GM21360 (cell line): ENCODE results near the gene PRLH.

Experiments used
- ATAC-seq: cut with Tn5 transposase; IDR thresholded peaks from one replicate; pipeline ENCODE4 v1.9.1; 2021; ENCODE audit warnings: mild to moderate bottlenecking, moderate library complexity; ENCODE audit not compliant: unreplicated experiment

Gene PRLH

DNA sequence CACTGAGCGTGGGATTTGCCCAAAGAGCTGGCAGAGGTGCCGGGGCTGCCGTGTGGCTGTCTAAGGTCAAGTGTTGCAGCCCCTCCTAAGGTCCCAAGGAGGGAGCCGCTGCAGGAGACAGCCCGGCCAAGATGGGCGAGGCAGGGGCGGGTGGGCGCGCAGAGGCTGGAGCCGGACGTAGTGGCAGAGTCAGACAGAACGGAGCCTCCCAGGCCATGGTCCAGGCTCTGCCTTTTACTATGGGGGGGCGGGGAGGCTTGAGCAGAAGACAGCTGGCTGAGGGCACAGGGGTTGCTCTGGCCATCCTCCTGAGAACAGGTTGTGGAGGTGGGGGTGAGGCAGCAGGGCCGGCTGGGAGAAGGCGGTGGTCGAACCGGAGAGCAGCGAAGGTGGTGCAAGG, 27.5 kb upstream of the PRLH start:
- ATAC-seq = no peak

DNA sequence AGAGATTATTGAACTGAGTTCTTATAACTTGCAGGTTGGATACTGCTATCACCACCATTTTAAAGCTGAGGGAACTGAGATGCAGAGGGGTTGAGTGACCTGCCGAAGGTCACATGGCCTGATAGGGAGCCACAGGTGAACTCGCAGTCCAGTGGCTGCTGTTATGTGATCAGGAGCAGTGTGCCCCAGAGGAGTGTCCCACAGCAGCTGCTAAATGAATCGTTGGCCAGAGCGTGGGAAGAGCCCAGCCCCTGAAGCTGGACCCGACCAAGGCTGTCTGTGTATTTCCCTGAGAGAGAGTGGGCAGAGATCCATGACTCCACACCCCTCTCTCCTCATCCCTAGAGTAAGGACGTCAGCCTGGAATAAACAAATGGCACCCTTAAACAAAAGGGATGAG, 26.7 kb upstream of the PRLH start:
- ATAC-seq = no peak

DNA sequence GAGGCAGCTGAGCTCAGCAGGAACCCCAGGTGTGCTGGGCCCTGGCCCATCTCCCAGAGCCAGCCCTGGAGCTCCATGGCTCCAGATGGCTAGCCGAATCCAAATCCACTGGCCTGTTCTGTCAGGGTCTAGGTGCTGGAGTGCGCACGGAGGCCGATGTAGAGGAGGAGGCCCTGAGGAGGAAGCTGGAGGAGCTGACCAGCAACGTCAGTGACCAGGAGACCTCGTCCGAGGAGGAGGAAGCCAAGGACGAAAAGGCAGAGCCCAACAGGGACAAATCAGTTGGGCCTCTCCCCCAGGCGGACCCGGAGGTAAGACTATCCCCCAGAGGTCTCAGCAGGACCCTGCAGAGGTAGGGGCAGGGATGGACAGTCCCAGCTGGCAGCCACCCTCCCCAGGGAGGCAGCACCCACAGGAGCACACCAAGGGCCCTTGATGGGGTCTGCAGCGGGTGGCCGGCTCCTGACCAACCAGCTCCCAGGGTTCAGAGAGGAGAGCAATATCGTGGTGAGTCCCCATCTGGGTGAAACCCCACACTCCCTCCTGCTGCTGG, 26.1 kb upstream of the PRLH start:
- no peak for ATAC-seq

DNA sequence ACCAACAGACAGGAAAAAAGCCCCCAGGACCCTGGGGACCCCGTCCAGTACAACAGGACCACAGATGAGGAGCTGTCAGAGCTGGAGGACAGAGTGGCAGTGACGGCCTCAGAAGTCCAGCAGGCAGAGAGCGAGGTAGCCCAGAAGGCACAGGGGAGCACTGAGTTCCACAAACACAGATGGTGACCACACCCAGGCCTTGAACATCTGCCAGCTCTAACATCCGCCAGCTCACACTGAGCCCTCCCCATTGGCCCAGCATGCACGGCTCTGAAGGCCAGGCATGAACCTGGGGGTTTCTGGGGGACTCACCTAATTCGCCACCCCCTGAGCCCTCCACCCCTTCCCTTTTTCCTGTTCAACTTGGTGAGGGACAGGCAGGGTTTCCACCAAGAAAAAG, 25.6 kb upstream of the PRLH start:
- no peak for ATAC-seq

DNA sequence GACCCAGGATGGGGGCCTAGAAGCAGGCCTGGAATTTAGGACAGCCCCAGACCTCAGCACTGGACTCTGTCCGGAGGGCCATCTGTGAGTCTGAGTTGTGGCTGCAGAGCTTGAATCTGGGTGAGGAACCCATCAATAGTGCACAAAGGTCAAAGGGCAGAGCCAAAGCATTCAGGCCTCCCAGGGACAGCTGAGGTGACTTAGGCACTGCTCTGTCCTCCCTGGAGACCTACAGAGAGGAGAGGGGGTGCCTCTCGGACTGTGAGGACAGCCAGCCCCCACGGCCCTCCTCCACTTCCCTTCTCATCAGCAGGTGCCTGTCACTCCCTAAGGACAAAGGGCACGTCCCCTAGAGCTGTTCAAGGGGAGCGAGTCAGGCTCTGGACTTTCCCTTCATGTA, 25.1 kb upstream of the PRLH start:
- ATAC-seq = no peak

DNA sequence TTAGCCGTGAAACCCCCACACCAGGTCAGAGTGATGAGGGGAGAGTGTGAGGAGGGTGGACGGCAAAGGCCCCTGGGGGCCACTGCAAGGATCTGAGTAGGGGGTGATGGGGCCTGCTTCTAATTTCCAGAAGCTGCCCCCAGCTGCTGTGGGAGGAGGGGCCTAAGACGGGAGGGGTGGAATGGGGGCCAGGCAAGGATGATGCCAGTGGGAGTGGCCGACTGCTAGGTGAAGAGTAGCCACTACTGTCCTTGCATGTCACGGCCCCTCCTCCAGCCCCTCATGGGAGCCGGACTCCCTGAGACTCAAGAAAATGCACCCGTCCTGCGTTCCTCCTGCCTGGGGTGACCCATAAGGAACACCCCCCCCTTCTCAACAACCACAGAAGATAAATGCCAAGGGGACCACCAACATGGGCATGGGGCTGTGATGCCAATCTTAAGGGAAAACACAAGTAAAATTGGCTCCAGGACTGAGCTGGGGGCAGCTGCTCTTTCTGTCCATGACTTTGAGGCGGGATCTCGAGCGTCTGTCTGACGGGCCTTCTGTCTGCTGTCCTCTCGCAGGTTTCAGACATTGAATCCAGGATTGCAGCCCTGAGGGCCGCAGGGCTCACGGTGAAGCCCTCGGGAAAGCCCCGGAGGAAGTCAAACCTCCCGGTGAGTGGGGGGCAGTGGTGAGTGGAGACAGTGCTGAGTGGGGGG, 24.2 kb upstream of the PRLH start:
- ATAC-seq = no peak

DNA sequence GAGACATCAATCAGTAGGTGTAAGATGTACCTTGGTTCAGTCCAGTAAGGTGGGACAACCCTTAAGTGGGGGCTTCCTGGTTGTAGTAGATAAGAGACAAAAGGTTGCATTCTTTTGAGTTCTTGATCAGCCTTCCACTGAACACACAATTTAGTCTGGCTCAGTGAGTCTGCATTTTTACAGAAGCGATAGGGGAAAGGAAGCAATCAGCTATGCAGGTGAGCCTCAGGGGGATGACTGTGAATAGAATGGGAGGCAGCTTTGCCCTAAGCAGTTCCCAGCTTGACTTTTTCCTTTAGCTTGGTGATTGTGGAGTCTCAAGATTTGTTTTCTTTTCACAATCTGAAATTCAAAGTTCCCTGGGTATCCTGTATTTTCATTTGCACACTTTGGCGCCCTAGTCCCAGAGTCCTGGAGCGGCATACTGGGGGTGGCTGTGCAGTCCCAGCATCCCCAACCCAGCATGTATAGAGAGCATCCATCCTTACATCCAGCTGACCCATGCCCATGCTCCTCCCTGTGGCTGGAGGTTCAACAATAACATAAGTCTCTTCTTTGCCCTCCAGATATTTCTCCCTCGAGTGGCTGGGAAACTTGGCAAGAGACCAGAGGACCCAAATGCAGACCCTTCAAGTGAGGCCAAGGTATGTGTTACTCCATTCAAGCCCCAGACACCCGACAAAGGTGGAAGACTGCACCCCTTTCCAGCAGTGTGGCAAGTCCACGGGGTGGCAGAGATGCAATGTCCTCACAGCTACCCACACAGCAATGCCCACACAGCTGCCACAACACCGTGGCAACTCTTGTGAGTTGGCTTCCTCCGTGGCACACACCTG, 20.1 kb upstream of the PRLH start:
- no peak for ATAC-seq

DNA sequence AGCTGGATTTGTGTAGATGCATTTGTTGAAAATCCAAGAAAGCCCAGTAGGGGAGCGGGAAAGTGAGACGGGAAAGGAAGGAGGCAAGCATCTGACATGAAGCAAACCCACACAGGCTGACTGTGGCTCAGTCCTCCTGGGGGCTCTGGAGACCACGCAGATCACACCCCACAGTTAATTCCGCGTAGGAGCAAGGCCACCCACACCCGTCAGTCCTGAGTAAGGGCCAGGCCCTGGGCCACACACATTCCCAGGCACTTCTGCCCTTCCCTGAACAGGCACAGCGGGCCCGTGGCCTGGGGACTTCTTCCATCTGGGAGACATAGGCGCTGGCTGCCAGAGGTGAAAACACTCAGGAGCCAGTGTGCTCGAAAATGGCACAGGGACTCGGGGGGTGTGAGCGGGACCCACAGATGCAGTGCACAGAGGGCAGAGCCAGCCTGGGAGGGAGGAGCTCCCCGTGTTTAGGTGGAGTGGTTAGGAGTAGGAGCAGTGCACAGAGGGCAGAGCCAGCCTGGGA, 19.4 kb upstream of the PRLH start:
- no peak for ATAC-seq

DNA sequence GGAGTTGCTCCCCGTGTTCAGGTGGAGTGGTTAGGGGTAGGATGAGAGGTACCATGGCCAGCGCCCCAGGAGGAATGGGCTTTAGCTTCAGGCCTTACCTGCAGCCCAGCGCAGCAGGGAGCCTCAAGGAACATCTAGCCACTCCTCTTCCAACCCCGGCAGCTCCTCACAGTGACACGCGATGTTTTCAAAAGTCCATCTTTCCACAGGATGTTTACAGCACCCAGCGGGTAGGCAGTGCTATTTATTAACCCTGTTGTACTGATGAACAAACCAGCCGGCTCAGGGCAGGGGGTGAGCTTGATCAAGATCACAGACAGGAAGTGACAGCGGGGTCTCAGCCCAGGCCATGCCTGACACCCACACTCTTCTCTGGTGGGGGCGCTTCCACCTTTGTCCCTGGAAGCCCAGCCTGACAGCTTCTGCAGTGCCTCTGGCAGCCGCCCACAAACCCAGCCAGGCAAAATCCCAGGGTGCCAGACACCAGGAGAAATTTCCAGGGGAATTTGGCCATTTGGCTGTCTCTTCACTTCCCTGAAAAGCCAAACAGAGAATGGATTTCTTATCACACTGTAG, 18.4 kb upstream of the PRLH start:
- ATAC-seq = no peak

DNA sequence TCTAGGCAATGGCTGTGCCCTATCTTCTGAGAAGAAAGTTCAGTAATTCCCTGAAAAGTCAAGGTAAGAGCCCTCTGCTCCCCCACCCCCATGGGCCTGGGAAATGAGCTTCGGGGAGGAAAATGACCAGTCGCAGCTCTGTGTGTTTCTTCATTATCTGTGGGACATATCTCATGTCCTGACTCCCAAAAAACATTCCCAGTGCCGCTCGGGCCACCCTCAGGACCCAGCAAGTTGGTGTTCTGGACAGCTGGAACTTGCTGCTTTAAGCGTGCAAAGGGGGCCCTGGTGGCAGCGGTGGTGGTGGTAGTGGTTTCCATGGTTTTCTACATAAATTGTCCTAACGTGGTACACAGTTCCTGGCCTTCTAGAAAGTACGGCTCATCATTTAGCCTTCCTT, 17.2 kb upstream of the PRLH start:
- ATAC-seq = no peak

DNA sequence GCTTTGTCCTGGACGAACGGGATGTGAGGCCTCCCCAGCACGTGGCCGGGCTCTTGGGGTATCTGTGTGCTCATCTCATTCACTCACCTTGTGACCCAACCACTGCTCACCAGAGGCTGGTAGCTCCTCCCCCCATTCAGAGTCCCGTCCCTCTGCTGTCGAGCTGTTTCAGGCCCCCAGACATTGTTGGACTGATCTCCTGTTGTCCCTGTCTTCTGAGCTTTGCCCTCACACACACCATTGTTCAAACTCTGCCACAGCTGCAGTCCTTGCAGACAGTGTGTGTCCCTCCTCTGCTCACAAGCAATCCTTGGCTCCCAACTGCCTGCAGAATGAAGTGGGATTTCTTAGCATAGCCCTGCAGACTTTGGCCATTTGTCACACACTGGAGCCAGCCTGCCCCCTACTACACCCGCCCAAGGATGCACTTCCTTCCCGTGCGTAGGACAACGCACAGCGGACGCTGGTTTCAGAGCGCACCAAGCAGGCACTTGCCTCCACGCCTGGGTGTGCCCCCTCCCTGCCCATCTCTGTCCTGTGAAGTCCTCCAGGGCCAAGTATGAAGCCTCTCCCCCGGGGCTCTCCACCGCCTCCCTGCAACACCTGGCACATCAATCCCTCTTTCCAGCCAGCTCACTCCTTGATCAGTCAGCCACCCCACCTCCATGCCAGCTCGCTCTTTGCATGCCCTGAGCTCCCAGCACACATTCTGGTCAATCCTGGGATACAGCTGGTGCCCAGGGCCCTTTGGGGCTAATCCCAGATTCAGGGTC, 16.5 kb upstream of the PRLH start:
- no peak for ATAC-seq

DNA sequence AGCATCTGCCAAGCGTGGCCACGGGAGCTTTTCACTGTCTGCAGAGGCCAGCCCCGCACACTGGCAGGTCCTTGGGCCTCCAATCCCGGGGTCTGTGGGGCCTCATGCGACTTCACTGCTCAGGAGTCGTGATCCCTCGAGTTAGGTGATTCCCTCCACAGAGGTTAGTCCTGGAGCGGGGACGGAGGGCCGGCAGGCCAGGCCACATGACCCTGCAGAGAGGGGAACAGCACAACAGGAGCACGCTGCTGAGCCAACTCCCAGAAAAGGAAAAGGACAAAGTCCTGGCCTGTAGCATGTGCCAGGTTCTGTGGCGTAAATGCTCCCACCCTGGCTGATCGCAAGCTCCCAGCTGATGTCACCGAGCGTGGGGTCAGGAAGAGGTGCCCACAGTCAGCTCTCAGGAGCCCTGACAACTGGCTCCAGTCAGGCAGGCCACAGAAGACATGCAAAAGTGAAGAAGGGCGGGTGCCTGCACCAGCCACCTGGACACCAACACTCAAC, 15.3 kb upstream of the PRLH start:
- no peak for ATAC-seq

DNA sequence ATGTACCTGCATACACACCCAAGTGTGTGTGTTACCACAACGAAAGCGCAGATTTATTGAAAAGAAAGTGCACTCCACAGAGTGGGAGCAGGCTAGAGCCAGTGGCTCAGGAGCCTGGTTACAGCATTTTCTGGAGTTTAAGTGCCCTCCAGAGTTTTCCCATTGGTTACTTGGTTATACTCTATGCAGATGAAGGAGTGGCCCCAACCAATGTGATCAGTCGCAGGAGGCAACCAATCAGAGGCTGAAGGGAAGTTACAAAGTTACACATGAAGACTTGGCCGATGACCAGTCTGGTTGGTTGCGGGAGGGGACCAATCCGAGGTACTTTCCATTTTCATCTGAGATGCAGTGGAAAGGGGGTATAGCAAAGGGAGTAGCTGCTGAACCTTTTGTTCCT, 13.5 kb upstream of the PRLH start:
- ATAC-seq = no peak

DNA sequence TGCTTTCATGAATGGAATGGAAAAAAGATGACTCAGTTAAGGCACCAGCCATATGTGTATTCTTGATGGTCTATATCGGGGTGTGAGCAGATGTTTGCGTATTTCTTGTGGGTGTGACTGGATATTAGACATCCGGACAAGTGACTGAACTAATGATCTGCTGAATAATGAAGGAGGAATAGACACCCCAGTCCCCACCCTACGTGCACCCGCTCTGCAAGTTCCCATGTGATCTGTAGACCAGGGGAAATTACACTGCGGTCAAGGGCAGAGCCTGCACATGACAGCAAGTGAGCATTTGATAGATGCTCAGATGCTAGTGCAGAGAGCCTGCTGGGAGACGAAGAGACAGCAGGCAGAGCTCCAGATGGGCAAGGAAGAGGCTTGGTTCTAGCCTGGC, 12.4 kb upstream of the PRLH start:
- ATAC-seq = no peak

DNA sequence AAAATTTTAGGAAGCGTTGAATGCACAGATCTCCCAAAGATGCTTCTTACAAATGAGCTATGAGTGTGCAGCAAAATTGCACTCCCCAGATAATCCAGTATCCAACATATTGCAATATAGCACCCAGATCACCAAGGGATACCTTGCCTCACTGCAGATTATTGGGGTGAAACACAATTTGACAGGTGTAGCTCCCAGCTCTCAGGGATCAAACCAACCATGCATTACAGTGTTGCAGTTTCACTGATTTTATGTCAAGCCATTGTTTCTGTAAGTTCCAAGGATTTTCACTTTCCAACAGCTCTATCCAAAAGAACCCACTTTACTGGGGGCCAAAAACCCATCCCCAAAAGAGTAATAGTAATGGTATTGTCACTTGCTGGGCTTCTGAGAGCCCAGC, 10.8 kb upstream of the PRLH start:
- ATAC-seq = no peak

DNA sequence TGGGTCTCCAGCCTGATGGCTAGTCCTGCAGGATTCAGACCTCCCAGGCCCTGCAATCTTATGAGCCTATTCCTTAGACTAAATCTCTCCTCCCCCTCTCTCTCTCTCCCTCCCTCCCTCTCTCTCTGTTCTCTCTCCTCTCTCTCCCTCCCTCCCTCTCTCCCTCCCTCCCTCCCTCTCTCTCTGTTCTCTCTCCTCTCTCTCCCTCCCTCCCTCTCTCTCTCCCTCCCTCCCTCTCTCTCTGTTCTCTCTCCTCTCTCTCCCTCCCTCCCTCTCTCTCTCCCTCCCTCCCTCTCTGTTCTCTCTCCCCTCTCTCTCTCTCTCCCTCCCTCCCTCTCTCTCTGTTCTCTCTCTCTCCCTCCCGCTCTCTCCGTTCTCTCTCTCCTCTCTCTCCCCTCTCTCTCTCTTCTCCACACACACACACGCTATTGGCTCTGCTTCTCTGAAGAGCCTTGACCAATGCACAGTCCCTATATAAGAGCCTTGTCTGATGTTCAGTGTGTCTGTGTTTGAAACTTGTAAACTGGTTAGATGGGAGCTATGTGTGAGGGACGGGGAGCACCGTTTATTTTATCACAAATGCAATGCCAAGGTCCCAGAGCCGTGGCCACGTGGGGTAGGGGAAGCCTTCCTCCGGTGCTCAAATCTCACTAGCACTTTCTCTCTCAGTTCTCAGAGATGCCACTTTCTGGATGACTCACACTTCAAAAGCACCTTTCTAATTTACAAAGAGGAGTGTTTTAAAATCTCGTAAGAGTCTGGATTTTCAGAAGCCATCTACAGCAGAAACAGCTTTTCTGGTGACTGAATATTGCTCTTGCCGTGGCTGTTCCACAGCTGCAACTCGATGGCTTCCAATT, 9.4 kb upstream of the PRLH start:
- peak; percentile 92 for ATAC-seq

DNA sequence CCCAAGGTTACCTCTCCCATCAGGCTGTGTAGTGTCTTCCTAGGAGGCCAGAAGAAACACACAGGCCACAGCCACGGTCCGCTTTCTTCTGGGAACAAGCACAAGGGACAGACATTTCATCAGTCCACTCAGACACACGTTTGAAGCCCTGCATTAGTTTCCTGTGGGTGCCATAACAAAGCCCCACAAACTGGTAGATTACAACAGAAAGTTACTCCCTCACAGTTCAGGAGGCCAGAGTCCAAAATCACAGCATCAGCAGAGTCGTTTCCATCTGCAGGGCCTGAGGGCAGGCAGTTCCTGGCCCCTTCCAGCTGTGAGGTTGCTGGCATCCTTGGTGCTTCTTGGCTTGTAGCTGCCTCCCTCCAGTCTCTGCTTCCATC, 8.8 kb upstream of the PRLH start:
- ATAC-seq = peak; percentile 24

DNA sequence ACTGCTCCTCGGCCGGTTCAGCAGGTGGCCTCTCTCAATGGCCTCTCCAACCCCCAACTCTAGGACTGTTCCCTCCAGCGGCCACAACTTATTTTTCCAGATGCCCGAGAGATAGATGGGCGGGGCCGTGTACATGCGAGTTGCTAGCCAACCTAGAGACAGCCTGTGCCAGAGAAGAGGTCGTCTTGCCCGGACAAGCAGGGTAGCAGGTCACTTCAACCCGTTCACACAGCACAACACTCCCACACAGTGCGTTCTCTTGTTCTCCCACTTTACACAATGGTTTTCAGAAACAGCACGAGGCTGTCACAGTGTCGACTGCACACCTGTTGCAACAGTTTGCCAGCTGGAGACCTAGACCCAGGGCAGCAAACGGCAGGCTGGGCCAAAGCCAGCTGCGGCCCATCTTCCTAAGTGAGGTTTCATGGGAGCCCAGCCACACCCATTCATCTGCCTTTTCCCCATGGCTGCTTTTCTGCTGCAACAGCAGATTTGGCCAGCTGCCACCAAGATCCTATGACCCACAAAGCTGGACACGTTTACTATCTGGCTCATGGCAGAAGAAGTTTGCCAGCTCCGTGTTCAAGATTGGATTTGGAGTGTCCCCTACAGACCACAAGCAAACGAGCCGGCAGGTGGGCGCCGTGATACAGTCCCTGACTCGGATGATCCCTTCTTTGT, 7.3 kb upstream of the PRLH start:
- no peak for ATAC-seq

DNA sequence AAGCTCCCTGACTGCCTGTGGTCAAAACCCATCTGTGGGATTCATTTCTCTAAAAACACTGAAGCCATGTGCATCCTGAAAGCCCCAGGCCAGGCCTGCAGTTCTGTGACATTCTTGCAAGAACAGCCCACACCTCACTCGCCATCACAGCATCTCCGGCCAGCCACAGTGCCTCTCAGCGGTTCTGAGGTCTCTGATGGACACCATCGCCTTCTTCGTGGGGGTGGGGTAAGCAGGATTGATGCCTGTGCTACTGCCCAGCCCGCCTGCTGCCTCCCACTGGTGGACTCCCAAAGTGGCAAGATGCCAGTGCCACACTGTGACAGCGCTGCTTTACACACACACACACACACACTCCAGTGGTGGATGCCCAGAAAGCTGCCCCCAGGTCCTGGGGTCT, 5.2 kb upstream of the PRLH start:
- no peak for ATAC-seq
